Parathyroid adenoma (tissue), 2 donors: ENCODE measurements around the gene EXOC7.

Experiments
- H2AFZ ChIP-seq: fragments of 300-600 bp; sonication (generic); one replicate; pipeline ENCODE4 v1.7.0; 2017; ENCODE audit warnings: antibody characterized with exemption, mild to moderate bottlenecking
- H3K27ac ChIP-seq: fragments of 300-600 bp; sonication (generic); one replicate; pipeline ENCODE4 v1.7.0; 2017
- H3K27me3 ChIP-seq: fragments of 300-600 bp; sonication (generic); one replicate; pipeline ENCODE4 v1.7.0; 2017; ENCODE audit warnings: low read length; ENCODE audit not compliant: control insufficient read depth, insufficient read depth
- H3K36me3 ChIP-seq: fragments of 300-600 bp; sonication (generic); one replicate; pipeline ENCODE4 v1.7.0; 2017; ENCODE audit warnings: low read length; ENCODE audit not compliant: control insufficient read depth, insufficient read depth
- H3K4me1 ChIP-seq: fragments of 300-600 bp; sonication (generic); one replicate; pipeline ENCODE4 v1.7.0; 2017; ENCODE audit warnings: control low read depth
- H3K4me2 ChIP-seq: fragments of 300-600 bp; sonication (generic); one replicate; pipeline ENCODE4 v1.7.0; 2017; ENCODE audit warnings: low read length
- H3K4me3 ChIP-seq: fragments of 300-600 bp; sonication (generic); one replicate; pipeline ENCODE4 v1.7.0; 2017; ENCODE audit warnings: low read depth, low read length
- H3K79me2 ChIP-seq: fragments of 300-600 bp; sonication (generic); one replicate; pipeline ENCODE4 v1.7.0; 2017; ENCODE audit warnings: control low read depth
- H3K9ac ChIP-seq: fragments of 300-600 bp; sonication (generic); one replicate; pipeline ENCODE4 v1.7.0; 2017; ENCODE audit warnings: mild to moderate bottlenecking
- H3K9me3 ChIP-seq: fragments of 300-600 bp; sonication (generic); one replicate; pipeline ENCODE4 v1.7.0; 2017; ENCODE audit warnings: low read length; ENCODE audit not compliant: control insufficient read depth
- CTCF ChIP-seq: fragments of 300-600 bp; sonication (generic); IDR thresholded peaks from one replicate; pipeline ENCODE4 v1.7.0; 2017; ENCODE audit warnings: antibody characterized with exemption, mild to moderate bottlenecking
- donor health status: primary hyperparathyroidism.

The EXOC7 gene

GRCh38 chr17:76077584-76078110 lies 25.9 kb downstream of the EXOC7 start:
- no peak for TF ChIP-seq CTCF
- H3K4me2 ChIP-seq: no peak overlapping the region
- peaks cover 3% of the 10 kb centered on the region for H3K27me3 ChIP-seq
- no peak overlapping the region for H3K9ac ChIP-seq
- no peak overlapping the region for H2AFZ ChIP-seq
- peaks cover 42% of the 10 kb centered on the region for H3K4me1 ChIP-seq
- no peak overlapping the region for H3K4me3 ChIP-seq
- no peaks in the 10 kb centered on the region for H3K9me3 ChIP-seq
- H3K79me2 ChIP-seq: no peaks in the 10 kb centered on the region
- no peaks in the 10 kb centered on the region for H3K36me3 ChIP-seq
- no peak overlapping the region for H3K27ac ChIP-seq

GRCh38 chr17:76076765-76077583 lies 26.6 kb downstream of the EXOC7 start:
- H3K36me3 ChIP-seq: no peaks in the 10 kb centered on the region
- peaks cover 42% of the 10 kb centered on the region for H3K4me1 ChIP-seq
- H3K4me3 ChIP-seq: no peak overlapping the region
- H3K9ac ChIP-seq: no peak overlapping the region
- no peak overlapping the region for H3K27ac ChIP-seq
- no peaks in the 10 kb centered on the region for H3K9me3 ChIP-seq
- H3K4me2 ChIP-seq: peak overlapping the region; percentile 35
- H2AFZ ChIP-seq: peak overlapping the region; percentile 17
- peaks cover 3% of the 10 kb centered on the region for H3K27me3 ChIP-seq
- no peak for TF ChIP-seq CTCF
- peaks cover 2% of the 10 kb centered on the region for H3K79me2 ChIP-seq

- peaks cover 3% of the 10 kb centered on the region for H3K27me3 ChIP-seq
These were observed 27.3 kb downstream of the EXOC7 start for GRCh38 chr17:76076146-76076764.

GRCh38 chr17:76075364-76076145 lies 28.0 kb downstream of the EXOC7 start:
- Histone ChIP-seq H3K9ac (no peak overlapping the region), H3K4me1 (peaks cover 40% of the 10 kb centered on the region), H3K4me2 (peak overlapping the region; percentile 11), H3K9me3 (no peaks in the 10 kb centered on the region), H3K4me3 (no peak overlapping the region), H3K27me3 (peaks cover 3% of the 10 kb centered on the region), H2AFZ (no peak overlapping the region), H3K36me3 (no peaks in the 10 kb centered on the region), H3K79me2 (peaks cover 10% of the 10 kb centered on the region), H3K27ac (no peak overlapping the region)
- TF ChIP-seq CTCF: no peak

More at GRCh38 chr17:76076146-76076764, 27.3 kb downstream of the EXOC7 start:
- TF ChIP-seq CTCF: no peak
- peaks cover 42% of the 10 kb centered on the region for H3K4me1 ChIP-seq
- no peak overlapping the region for H3K27ac ChIP-seq
- peak overlapping the region; percentile 17 for H2AFZ ChIP-seq
- H3K4me3 ChIP-seq: no peak overlapping the region
- peak overlapping the region; percentile 35 for H3K4me2 ChIP-seq
- no peaks in the 10 kb centered on the region for H3K9me3 ChIP-seq
- H3K36me3 ChIP-seq: no peaks in the 10 kb centered on the region
- H3K79me2 ChIP-seq: peaks cover 9% of the 10 kb centered on the region
- H3K9ac ChIP-seq: no peak overlapping the region
